PFSK-1 (cell line): Measurements from ENCODE around the gene HUS1.

Experiments used
- FOXP2 ChIP-seq: optimal IDR thresholded peaks from 2 replicates; pipeline ENCODE3; 2011; ENCODE audit warnings: borderline replicate concordance, control low read depth, inconsistent platforms; ENCODE audit not compliant: insufficient read depth; ENCODE audit errors: extremely low read length, extremely low read depth
- POLR2AphosphoS5 ChIP-seq: IDR thresholded peaks from 2 replicates; pipeline ENCODE4 v1.6.1; 2012; ENCODE audit warnings: low read depth, mild to moderate bottlenecking, control low read depth, low read length, moderate library complexity
- REST ChIP-seq, 2 experiments: IDR thresholded peaks; 2 replicates each; pipeline versions ENCODE4 v1.6.1 to v1.8.0; 2011 to 2012; ENCODE audit warnings: low read depth in 2 of 2, low read length in 2 of 2, control low read depth in 1 of 2, inconsistent platforms in 1 of 2, mild to moderate bottlenecking in 1 of 2, moderate library complexity in 1 of 2; ENCODE audit not compliant: insufficient read depth in 1 of 2
- SIN3A ChIP-seq: IDR thresholded peaks from 2 replicates; pipeline ENCODE4 v1.6.1; 2012; ENCODE audit warnings: mild to moderate bottlenecking, low read length, moderate library complexity, borderline replicate concordance; ENCODE audit not compliant: insufficient read depth
- TAF1 ChIP-seq: IDR thresholded peaks from 2 replicates; pipeline ENCODE4 v1.6.1; 2012; ENCODE audit warnings: low read length, control low read depth, borderline replicate concordance; ENCODE audit not compliant: insufficient read depth

GRCh38 chr7:48009954-48010353 lies 30.5 kb upstream of the HUS1 start:
- TF ChIP-seq TAF1 (no peak), REST (IDR thresholded peaks at IDR 0.05; ENCODE audit: insufficient read depth in 1 of 2, low read depth in 2 of 2, low read length in 2 of 2) (no peak), POLR2AphosphoS5 (no peak), SIN3A (no peak), FOXP2 (no peak)
